GM12891 (cell line): Measurements from ENCODE around the gene DYNC2H1.

ENCODE experiments used
- PAX5 ChIP-seq: IDR thresholded peaks from 2 replicates; pipeline ENCODE4 v1.6.1; 2011; ENCODE audit warnings: low read length, moderate library complexity, mild to moderate bottlenecking; ENCODE audit not compliant: insufficient read depth, severe bottlenecking
- POLR2A ChIP-seq: IDR thresholded peaks from 2 replicates; pipeline ENCODE4 v1.6.1; 2011; ENCODE audit warnings: low read depth, low read length, control low read depth
- POLR2AphosphoS5 ChIP-seq: IDR thresholded peaks from 2 replicates; pipeline ENCODE4 v1.6.1; 2011; ENCODE audit warnings: low read depth, low read length, control low read depth
- POU2F2 ChIP-seq: IDR thresholded peaks from 2 replicates; pipeline ENCODE4 v1.6.1; 2011; ENCODE audit warnings: low read depth, mild to moderate bottlenecking, control low read depth, low read length, moderate library complexity
- SPI1 ChIP-seq: IDR thresholded peaks from 2 replicates; pipeline ENCODE4 v1.6.1; 2011; ENCODE audit warnings: low read depth, low read length, control low read depth
- TAF1 ChIP-seq: IDR thresholded peaks from 2 replicates; pipeline ENCODE4 v1.6.1; 2011; ENCODE audit warnings: low read depth, low read length, control low read depth

GRCh38 chr11:103487113-103487512 lies 377.9 kb downstream of the DYNC2H1 start:
- TF ChIP-seq POLR2A (no peak), TAF1 (no peak), POLR2AphosphoS5 (no peak), SPI1 (no peak), PAX5 (no peak), POU2F2 (no peak)
